Activated T-cell treated with anti-CD3 and anti-CD28 coated beads, Interleukin-2, amount 50 U/mL, for 1 hour (primary cell): ENCODE data around the gene BCAT1.
A peak's percentile ranks its signal among the peaks of the same experiment; 100 is the strongest.
"Not testable (repeated sequence)": the region's sequence is repeated elsewhere in the genome, so short reads cannot be mapped to it uniquely, and the experiment has no call there.

Experiments used
- DNase-seq: peaks from one replicate; pipeline ENCODE4 v3.0.0-alpha.2; 2020

The BCAT1 gene

DNA sequence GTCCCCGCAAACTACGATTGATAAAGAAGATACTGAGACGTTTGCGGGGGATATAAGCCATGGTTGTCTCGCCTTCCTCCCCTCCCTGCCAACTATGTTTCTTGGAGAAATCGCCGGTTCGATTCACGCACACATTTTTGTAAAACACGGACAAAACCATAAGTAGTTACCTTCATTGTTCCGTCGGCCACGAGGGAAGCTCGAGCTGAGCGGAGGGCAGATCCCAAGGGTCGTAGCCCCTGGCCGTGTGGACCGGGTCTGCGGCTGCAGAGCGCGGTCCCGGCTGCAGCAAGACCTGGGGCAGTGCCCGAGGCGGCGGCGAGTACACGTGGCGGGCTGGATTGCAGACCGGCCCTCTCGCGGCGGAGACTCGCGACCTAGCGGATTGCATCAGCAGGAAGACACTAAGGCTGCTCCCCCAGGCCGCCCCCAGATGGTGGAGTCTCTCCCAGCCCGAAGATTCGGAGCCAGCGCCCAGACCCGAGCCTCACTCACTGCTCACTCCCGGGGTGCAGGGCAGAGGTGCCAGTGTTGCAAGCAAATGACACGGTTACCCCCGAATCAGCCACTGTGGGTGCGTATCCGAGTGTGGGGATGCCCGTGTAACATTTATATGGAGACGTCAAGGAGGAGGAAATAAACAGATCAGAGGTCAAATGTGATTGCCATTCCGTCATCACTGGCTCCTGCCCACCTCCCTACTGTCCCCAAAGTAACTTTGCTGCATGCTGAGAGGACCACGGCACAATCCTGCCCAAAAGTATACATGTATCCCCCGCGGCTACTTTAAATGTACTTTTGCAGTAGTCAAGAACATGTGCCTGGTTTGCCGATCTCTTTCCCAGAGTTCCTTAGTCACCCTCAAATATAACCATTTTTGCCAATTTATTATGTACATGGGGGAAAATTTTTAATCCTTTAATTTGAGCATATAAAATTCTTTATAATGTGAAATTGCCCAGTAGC, at the start of gene BCAT1:
BCAT1 (minus strand) TSS at position 345 of the 966 bp plus-strand sequence; CDS start at position 176, 169 bp downstream.
- peak; percentile 25 for DNase-seq

DNA sequence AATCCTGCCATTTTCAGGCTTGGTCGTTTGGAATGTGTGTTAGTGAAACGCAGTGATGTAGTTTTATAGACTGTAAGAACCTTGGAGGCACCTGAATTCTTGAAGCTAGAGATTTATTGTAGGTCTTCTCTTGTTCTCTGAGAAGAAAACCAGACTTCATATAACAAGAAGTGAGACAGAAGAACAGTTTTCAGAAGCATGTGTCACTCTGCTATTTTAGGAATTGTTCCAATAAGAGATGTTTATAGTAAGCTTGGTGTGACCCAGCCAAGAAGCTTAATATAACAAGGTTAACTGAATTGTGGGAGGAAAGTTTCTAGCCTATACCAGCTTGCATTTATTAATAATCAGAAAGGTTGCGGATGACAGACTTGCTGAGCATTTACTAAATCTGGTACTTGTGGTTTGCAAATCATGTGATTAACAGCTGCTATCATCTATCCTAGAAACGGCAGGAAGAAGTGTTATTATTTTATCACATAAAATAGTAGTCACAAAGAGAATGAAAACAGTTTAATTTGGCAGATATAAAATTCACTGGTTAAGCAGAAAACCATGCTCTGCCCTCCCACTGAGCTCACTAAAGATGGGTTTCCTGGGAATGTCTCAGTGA, 49.2 kb upstream of the BCAT1 start:
- no peak for DNase-seq

DNA sequence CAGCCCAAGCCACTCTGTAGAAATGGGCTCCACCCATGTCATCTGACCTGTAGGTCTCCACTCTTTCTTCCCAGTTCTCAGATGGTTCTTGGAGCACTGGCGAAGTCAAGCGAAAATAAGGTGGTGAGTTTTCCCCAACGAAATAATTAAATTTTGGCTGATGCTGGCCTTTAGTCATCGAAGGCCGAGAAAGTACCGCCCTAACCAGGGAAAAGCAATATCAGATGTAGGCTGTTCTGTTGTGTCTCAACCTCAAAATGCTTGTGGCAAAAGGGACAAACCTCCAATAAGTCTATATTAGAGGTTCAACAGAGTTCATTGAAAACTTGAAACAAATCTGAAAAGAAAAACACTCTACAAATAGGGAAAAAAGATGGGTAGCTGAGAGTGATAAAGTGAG, 48.6 kb upstream of the BCAT1 start:
- no peak for DNase-seq

- no peak for DNase-seq
Observed at GRCh38 chr12:24996820-24997219, 47.9 kb upstream of the BCAT1 start.

DNA sequence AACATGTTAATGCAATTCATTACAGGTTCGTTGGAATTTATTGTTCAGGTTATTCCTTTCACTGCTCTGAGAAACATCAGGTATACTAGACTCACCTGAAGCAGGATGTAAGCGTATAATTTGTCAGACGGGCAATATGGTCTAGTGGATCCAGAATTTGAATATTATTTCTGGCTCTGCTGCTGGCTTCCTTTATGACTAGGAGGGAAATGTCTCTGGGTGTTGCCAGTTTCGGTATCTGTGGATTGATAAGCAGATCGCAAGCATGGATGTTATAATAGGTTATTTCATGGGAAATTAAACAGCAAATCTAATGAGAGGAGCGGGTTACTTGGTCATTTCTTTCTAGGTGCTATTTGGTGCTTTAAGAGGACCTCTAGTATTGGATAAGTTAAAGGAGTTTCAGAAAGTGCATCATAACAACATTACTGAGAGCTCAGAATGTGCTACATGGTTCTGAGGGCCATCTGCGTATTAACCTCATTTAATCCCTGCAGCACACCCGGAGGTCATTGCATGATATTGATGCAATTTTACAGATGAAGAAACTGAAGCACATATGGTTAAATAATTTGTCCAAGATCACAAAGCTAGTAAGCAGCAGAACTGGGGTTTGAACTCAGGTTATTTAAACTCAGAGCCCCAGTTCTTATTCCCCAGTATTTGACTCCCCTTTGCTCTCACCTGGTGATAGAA, 47.3 kb upstream of the BCAT1 start:
- DNase-seq, result no peak

DNA sequence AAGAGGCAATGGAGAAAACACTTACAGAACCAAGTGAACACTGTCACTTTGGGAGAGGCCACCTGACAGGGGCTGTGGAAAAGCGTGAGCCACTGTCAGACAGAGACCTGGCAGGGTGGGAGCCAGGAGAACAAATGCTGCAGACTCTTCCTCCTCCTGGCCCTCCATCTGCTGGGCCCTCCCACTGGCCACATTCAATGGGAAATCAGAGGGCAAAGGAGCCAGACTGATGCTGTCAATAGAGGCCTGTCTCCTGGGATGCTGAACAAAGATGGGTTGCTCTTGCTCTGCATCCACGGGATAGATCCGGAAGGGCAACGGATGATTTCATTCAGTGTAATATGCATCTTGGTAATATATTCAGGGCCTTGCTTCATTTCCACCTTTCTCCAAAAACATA, 44.9 kb upstream of the BCAT1 start:
- DNase-seq, result no peak

DNA sequence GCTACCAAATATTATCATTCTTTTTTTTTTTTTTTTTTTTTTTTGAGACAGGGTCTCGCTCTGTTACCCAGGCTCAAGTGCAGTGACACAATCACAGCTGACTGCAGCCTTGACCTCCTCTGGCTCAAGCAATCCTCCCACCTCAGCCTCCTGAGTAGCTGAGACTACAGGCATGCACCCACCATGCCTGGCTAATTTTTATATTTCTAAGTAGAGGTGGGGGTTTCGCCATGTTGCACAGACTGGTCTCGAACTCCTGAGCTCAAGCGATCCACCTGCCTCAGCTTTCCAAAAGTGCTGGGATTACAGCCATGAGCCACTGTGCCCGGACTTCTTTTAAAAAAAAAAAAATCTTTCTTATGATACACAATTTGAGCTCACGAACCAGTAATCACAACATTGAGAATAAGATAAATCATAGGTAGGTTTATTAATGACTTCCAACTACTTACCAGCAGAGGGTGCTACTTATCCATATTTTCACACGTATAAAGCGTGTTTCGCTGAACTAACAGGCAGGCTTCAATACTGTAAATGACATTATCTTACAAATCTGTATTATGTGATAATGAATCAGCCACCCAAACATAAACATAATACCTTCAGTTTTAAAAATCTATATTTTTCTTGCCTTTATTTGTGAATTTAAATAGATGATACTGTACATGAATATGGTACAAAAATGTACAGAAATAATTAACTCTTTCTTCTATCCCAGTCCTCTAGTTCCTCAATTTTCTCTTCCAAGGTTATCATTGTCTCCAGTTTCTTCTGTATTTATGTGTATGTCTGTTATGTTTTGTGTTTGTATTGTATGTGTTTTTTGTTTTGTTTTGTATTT, 42.5 kb upstream of the BCAT1 start:
- DNase-seq, result no peak

DNA sequence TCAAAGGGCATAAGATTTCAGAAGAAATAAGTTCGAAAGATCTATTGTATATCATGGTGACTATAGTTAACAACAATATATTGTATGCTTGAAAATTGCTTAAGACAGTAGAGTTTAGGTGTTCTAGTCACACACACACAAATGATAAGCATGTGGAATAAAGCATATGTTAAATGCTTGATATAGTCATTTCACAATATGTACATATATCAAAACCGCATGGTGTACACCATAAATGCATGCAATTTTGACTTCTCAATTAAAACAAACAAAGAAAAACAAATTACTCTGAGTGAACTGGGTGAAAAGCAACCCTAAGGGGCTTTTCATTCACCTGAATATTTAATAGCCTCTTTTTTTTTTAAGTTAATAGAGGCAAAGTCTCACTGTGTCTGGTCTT, 40.3 kb upstream of the BCAT1 start:
- no peak for DNase-seq

GRCh38 chr12:24982250-24982649, 33.3 kb upstream of the BCAT1 start:
- no peak for DNase-seq

- no peak for DNase-seq
Observed at GRCh38 chr12:24979976-24980730, 31.3 kb upstream of the BCAT1 start.

GRCh38 chr12:24979329-24979728, 30.4 kb upstream of the BCAT1 start:
- no peak for DNase-seq

DNA sequence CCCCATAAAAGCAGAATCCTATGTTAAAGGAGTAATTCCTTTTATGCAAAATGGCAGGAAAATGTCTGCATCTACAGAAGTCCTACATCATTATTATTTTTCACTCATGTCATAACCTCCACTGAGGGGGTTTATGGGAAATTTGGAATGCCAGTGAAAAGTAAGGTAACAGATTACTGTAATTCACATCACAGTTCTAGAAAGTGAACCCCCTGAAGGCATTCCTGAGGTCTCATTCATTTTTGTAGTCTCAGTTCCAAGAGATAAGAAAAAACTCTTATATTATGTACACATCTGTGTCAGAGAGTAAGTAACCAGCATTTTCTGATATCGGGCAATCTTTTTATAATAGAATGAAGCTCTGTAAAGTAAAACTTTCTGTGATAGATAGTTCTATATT, 28.8 kb upstream of the BCAT1 start:
- no peak for DNase-seq

GRCh38 chr12:24977060-24977459, 28.2 kb upstream of the BCAT1 start:
- DNase-seq, result no peak

DNA sequence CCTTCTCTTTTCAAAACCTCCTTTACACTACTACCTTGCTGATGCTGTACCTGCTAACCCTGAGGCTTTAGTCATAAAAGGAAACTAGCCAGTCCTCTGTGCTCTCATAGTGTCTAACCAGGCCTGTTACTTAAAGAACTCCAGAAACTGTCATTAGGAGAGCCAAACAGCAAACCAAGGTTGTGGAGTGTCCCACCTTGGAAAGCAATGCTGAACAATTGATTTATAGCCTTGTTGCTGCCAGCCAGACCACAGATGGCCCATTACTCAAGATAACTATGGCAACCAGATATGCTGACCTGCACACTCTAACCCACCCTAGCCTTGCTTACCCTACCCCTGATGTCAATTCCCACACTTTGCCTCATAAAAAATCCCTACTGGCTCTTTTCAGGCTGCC, 26.5 kb upstream of the BCAT1 start:
- no peak for DNase-seq

GRCh38 chr12:24974216-24974615, 25.3 kb upstream of the BCAT1 start:
- no peak for DNase-seq

- DNase-seq, result no peak
Observed at GRCh38 chr12:24972078-24972477, 23.2 kb upstream of the BCAT1 start.

DNA sequence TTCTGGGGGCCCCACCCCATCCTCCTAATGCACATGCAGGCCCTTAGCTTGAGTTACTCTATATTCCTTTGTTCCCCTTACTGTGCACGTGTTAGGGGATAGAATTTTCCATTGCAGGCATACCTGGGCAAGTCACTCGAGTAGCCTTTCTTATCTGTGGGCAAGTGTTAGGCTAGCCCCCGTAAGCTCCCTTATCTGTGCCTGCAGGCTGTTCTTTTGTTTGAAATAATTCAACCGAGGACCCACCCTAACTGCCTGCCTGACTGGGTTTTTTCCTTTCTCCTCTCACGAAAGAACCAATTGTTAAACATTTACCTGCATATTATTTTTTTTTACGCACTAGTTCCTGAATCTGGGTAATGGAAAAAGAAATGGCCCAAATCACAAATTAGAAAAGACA, 21.3 kb upstream of the BCAT1 start:
- DNase-seq, result no peak

- DNase-seq, result no peak
Observed at GRCh38 chr12:24966951-24967564, 18.2 kb upstream of the BCAT1 start.

DNA sequence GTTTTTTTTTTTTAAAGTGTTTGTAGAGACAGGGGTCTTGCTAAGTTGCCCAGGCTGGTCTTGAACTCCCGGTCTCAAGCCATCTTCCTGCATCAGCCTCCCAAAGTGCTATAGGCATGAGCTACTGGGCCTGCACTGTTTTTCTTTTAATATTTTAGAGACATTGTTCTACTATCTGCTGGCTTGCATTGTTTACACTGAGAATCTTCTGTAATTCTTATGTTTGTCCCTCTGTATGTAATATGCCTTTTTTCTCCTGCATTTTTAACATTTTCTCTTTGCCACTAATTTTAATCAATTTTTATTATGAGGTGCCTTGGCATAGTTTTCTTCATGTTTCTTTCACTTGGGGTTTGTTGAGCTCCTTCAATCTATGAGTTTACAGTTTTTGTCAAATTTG, 15.4 kb upstream of the BCAT1 start:
- DNase-seq, result no peak

DNA sequence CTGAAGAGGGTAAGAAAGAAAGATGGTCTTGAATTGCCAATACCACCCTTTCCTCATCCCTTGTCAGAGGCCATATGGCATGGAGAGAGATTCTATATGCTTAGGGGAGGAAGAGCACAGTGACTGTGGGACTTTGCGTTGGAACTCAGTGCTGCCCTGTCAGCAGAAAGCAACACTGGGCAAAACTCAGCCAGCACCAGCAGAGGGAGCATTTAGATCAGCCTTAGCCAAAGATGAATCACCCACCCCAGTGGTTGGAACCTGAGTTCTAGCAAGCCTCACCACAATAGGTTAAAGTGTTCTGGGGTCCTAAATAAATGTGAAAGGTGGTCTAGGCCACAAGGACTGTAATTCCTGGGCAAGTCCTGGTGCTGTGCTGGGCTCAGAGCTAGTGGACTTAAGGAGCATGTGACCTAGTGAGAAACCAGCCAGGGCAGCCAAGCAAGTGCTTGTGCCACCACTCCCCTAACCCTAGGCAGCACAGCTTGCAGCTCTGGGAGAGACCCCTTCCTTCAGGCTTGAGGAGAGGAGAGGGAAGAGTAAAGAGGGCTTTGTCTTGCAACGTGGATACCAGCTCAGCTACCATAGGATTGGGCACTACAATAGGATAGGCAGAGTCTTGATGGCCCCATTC, 11.4 kb upstream of the BCAT1 start:
- DNase-seq, result no peak

- DNase-seq, result not testable (repeated sequence)
Observed at GRCh38 chr12:24956351-24956750, 7.5 kb upstream of the BCAT1 start.
